Transverse colon (tissue), 4 donors: Measurements from ENCODE around the gene APOB. TPM values are rescaled to one million over a fixed set of nuclear protein-coding genes. Genes with fewer than 3 reads are reported as not detected.

ENCODE experiments used
- DNase-seq: peaks from one replicate; pipeline ENCODE4 v3.0.0-alpha.2; 2019
- H3K27ac ChIP-seq, 4 donors: fragments of 200-600 bp; sonication (generic); 2 replicates each; pipeline ENCODE4 v1.5.1; 2016 to 2018; ENCODE audit warnings: inconsistent platforms in 4 of 4
- H3K27me3 ChIP-seq: fragments of 200-600 bp; sonication (generic); 2 replicates; pipeline ENCODE4 v1.5.1; 2017; ENCODE audit warnings: inconsistent platforms
- H3K36me3 ChIP-seq, 4 donors: fragments of 200-600 bp; sonication (generic); 2 replicates each; pipeline ENCODE4 v1.5.1; 2017 to 2019; ENCODE audit warnings: inconsistent platforms in 4 of 4
- H3K4me1 ChIP-seq, 4 donors: fragments of 200-600 bp; sonication (generic); 2 replicates each; pipeline ENCODE4 v1.5.1; 2017 to 2020; ENCODE audit warnings: inconsistent platforms in 4 of 4
- H3K4me3 ChIP-seq, 4 donors: fragments of 200-600 bp; sonication (generic); 1 replicate in 1 of 4; 2 replicates in 3 of 4; pipeline versions ENCODE4 v1.5.1 to v1.6.1; 2017 to 2019; ENCODE audit warnings: inconsistent platforms in 4 of 4
- H3K9me3 ChIP-seq, 2 donors: fragments of 200-600 bp; sonication (generic); 2 replicates each; pipeline ENCODE4 v1.5.1; 2017 to 2019; ENCODE audit warnings: inconsistent platforms in 2 of 2
- EP300 ChIP-seq: sonication (generic); formaldehyde crosslinking; IDR thresholded peaks from one replicate; pipeline ENCODE4 v1.6.1; 2017; ENCODE audit warnings: antibody characterized with exemption, low read depth
- POLR2A ChIP-seq: fragments of 450-650 bp; IDR thresholded peaks from one replicate; pipeline ENCODE4 v1.6.1; 2016; ENCODE audit warnings: antibody characterized with exemption, mild to moderate bottlenecking, moderate library complexity
- POLR2AphosphoS5 ChIP-seq, 3 donors: sonication (generic); formaldehyde crosslinking; IDR thresholded peaks; one replicate each; pipeline ENCODE4 v1.6.1; 2016; ENCODE audit warnings: antibody characterized with exemption in 3 of 3
- WGBS, 2 donors: methylation state at CpG; one replicate each; pipeline ENCODE4 v1.1.5; 2018; ENCODE audit warnings: low coverage in 1 of 2; 5-methylcytosine and 5-hydroxymethylcytosine counted together
- in situ Hi-C, 4 donors: fragments of 200-750 bp; cut with MboI; loops; one replicate each; pipeline versions ENCODE4 v1.15.0 to v1.15.1; 2017; ENCODE audit warnings: low sequenced_read_pairs in 3 of 4, low pct_ligation_motif_present in 1 of 4, low pct_unique_long_range_greater_than_20kb in 1 of 4
- intact Hi-C: fragments of 100-400 bp; cut with DNase I; formaldehyde crosslinking; loops from one replicate; pipeline ENCODE4 v1.15.1; 2023; ENCODE audit warnings: low total_unique reads
- total RNA-seq, 4 donors: library from RNA; depleted of rRNA; stranded (reverse); fragments of >200 nt; gene quantifications; one replicate each; pipeline ENCODE4 v1.1.0, GENCODE V29; 2016
- TF ChIP-seq, protein P1 (sequence below), 5 experiments: fragments of 200-600 bp in 3 of 5; fragments of 450-650 bp in 2 of 5; sonication (generic) in 3 of 5; IDR thresholded peaks; 1 replicate in 2 of 5; 2 replicates in 3 of 5; pipeline ENCODE4 v1.5.1; 2016 to 2017; ENCODE audit warnings: antibody characterized with exemption in 5 of 5, inconsistent platforms in 3 of 5, mild to moderate bottlenecking in 2 of 5, moderate library complexity in 1 of 5

The APOB gene
- total RNA-seq, 4 donors from 2014 or later: 0.55 to 0.95 (median 0.67) TPM

DNA sequence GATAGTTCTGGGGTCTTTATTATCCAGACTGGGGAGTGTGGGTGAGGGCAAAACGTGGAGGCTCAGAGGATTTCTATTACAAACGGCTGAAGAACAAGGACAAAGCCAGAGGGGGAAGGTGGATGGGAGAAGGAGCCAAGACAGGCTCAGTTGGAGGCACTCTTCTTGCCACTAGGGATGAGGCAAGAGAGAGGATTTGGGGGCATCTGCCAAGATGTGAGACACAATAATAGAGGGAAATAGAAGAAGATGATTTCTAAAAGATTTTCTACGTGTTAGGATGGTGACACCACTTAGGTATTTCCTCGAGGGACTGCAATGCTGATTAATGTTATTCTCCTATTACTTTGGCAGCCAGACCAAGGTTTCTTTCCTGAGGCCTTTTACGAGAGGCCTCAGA, 71.8 kb downstream of the APOB start:
- no peaks in the 10 kb centered on the region for H3K27me3 ChIP-seq
- TF ChIP-seq POLR2A (no peak), EP300 (no peak), POLR2AphosphoS5 (IDR thresholded peaks at IDR 0.05) (no peak)
- TF ChIP-seq, protein P1, sequence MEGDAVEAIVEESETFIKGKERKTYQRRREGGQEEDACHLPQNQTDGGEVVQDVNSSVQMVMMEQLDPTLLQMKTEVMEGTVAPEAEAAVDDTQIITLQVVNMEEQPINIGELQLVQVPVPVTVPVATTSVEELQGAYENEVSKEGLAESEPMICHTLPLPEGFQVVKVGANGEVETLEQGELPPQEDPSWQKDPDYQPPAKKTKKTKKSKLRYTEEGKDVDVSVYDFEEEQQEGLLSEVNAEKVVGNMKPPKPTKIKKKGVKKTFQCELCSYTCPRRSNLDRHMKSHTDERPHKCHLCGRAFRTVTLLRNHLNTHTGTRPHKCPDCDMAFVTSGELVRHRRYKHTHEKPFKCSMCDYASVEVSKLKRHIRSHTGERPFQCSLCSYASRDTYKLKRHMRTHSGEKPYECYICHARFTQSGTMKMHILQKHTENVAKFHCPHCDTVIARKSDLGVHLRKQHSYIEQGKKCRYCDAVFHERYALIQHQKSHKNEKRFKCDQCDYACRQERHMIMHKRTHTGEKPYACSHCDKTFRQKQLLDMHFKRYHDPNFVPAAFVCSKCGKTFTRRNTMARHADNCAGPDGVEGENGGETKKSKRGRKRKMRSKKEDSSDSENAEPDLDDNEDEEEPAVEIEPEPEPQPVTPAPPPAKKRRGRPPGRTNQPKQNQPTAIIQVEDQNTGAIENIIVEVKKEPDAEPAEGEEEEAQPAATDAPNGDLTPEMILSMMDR (IDR thresholded peaks at IDR 0.05): no peak
- H3K27ac ChIP-seq: peak overlapping the region; percentile 42 to 68 (median 58)
- in situ Hi-C loops (loop anchor here in 1 of 4 donors (25.0 kb wide), 1 partner anchor 585 kb away; no protein-coding TSS in a partner anchor), intact Hi-C loops (no loop called here)
- DNase-seq: no peak
- peaks cover 0 to 5% (median 0%) of the 10 kb centered on the region in 4 donors for H3K4me1 ChIP-seq
- no peak overlapping the region for H3K4me3 ChIP-seq
- H3K36me3 ChIP-seq: no peaks in the 10 kb centered on the region
- H3K9me3 ChIP-seq: no peaks in the 10 kb centered on the region
- WGBS, 2 donors: 32 to 39% methylated on average over 4 to 5 of the region's 5 CpGs

DNA sequence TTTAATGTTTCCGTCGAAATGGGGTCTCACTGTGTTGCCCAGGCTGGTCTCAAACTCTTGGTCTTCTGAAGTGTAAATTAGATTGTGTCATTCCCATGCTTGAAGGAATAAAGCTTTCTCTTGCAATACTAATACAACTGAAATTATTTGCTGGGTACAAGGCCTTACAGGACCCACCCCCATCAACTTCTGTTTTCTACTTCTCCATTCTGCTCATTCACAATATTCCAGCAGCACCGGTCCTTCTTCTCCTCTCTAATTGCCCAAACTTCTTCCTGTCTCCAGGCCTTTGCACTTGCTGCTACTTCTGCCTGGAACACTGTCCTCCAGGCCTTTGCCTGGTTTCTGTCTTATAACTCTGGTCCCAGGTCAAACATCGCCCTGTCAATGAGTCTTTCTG, 73.8 kb downstream of the APOB start:
- 69 to 78% methylated on average over 3 to 4 of the region's 4 CpGs for WGBS, 2 donors
- Histone ChIP-seq H3K4me1 (peaks cover 0 to 5% (median 0%) of the 10 kb centered on the region in 4 donors), H3K4me3 (no peak overlapping the region), H3K36me3 (no peaks in the 10 kb centered on the region), H3K27ac (no peak overlapping the region), H3K27me3 (peaks cover 4% of the 10 kb centered on the region), H3K9me3 (no peaks in the 10 kb centered on the region)
- DNase-seq: no peak
- TF ChIP-seq POLR2AphosphoS5 (IDR thresholded peaks at IDR 0.05) (no peak), EP300 (no peak), POLR2A (no peak)
- TF ChIP-seq, protein P1 (IDR thresholded peaks at IDR 0.05): no peak
- intact Hi-C loops (no loop called here), in situ Hi-C loops (loop anchor here in 1 of 4 donors (25.0 kb wide), 1 partner anchor 583 kb away; no protein-coding TSS in a partner anchor)

DNA sequence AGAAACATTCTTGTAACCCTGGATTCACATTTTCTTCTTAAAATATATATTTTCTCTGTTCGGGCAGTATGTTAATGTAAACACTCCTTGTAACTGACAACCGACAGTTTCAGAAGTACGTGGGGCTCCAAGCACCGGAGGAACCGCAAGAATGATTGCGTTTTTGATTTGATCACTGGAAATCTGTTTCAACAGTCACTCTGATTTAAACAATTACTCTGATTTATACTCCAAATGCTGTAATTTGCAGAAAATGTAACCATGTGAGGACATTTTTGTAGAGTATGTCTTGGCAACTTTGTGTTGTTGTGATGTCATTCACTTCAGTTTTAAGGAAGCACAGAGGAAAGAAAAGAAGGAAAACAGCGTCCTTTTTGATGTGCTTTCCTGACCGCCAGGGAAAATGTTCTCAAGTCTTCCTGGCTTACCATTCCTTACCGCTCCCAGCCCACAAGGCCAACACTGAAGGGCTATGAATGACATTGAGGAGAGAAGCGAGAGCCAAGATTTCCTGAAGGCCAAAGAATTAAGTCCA, 77.7 kb downstream of the APOB start:
- no peaks in the 10 kb centered on the region for H3K9me3 ChIP-seq
- no peak for DNase-seq
- WGBS, 2 donors: 63 to 70% methylated on average over 9 to 10 of the region's 10 CpGs
- H3K27me3 ChIP-seq: peaks cover 8% of the 10 kb centered on the region
- no peak overlapping the region for H3K4me3 ChIP-seq
- no peaks in the 10 kb centered on the region for H3K36me3 ChIP-seq
- no peaks in the 10 kb centered on the region for H3K4me1 ChIP-seq
- in situ Hi-C loops (loop anchor here in 3 of 4 donors (10.0 to 25.0 kb wide), 2 partner anchors 301 to 579 kb away; partner anchors contain the start of gene GDF7 (in 2 of the 3)), intact Hi-C loops (loop anchor here (2.0 to 10.0 kb wide), 2 partner anchors 141 to 299 kb away; partner anchors contain the start of genes GDF7 and LDAH)
- TF ChIP-seq POLR2AphosphoS5 (IDR thresholded peaks at IDR 0.05) (no peak), EP300 (no peak), POLR2A (no peak)
- TF ChIP-seq, protein P1 (IDR thresholded peaks at IDR 0.05): no peak
- H3K27ac ChIP-seq: no peak overlapping the region

DNA sequence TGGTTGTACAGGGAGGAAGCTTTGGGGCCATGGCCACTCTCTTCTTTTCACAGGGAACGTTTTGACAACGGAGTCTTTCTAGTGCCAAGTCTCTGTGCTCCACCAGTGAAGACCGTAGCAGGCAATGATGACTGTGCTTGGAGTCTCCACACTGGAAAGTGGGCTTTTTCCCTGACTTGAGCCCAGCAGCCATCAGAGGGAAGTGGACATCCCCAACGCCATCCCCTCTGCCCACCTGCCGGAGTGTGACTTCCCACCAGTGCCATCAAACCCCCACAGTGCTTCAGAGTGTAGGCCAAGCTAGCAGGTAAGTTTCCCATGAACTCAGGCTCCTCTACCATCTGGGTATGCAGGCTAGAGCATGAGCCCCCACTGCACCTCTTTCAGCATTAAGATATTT, 78.7 kb downstream of the APOB start:
- in situ Hi-C loops (loop anchor here in 3 of 4 donors (10.0 to 25.0 kb wide), 2 partner anchors 300 to 578 kb away; partner anchors contain the start of gene GDF7 (in 2 of the 3)), intact Hi-C loops (loop anchor here (10.0 kb wide), 1 partner anchor 140 kb away; the partner anchor contains the start of gene LDAH)
- no peak for TF ChIP-seq POLR2AphosphoS5 (IDR thresholded peaks at IDR 0.05)
- no peak for TF ChIP-seq POLR2A
- no peak for TF ChIP-seq EP300
- TF ChIP-seq, protein P1 (IDR thresholded peaks at IDR 0.05): no peak
- Histone ChIP-seq H3K27ac (no peak overlapping the region), H3K4me1 (no peaks in the 10 kb centered on the region), H3K9me3 (no peaks in the 10 kb centered on the region), H3K4me3 (no peak overlapping the region), H3K36me3 (no peaks in the 10 kb centered on the region), H3K27me3 (peaks cover 8% of the 10 kb centered on the region)
- WGBS, 2 donors: 87% methylated on average over 5 of the region's 5 CpGs; no CpG with 5 or more reads in 1 of the 2 donors
- no peak for DNase-seq
